Ammon's horn (tissue), 1 donor: ENCODE data around the gene RHOBTB1.
"Not testable (repeated sequence)": the region's sequence is repeated elsewhere in the genome, so short reads cannot be mapped to it uniquely, and the experiment has no call there.

Experiments used
- DNase-seq: peaks from one replicate; pipeline ENCODE4 v3.0.0-alpha.2; 2016; ENCODE audit warnings: low spot score

Gene RHOBTB1

GRCh38 chr10:60940446-60940845 lies 3.5 kb downstream of the RHOBTB1 start:
- DNase-seq: no peak

- no peak for DNase-seq
These were observed 6.0 kb downstream of the RHOBTB1 start for GRCh38 chr10:60937784-60938654.

- DNase-seq: no peak
These were observed 7.0 kb downstream of the RHOBTB1 start for GRCh38 chr10:60937022-60937421.

GRCh38 chr10:60934215-60935175 lies 9.5 kb downstream of the RHOBTB1 start:
- DNase-seq: no peak

- no peak for DNase-seq
These were observed 11.2 kb downstream of the RHOBTB1 start for GRCh38 chr10:60932756-60933155.

- no peak for DNase-seq
These were observed 13.7 kb downstream of the RHOBTB1 start for GRCh38 chr10:60930237-60930636.

- no peak for DNase-seq
These were observed 22.4 kb downstream of the RHOBTB1 start for GRCh38 chr10:60921633-60922032.

- DNase-seq: no peak
These were observed 23.5 kb downstream of the RHOBTB1 start for GRCh38 chr10:60920479-60920878.

- DNase-seq: no peak
These were observed 24.4 kb downstream of the RHOBTB1 start for GRCh38 chr10:60919551-60919950.

GRCh38 chr10:60917331-60918280 lies 26.4 kb downstream of the RHOBTB1 start:
- DNase-seq: no peak

GRCh38 chr10:60916025-60916424 lies 28.0 kb downstream of the RHOBTB1 start:
- no peak for DNase-seq

- DNase-seq: no peak
These were observed 29.3 kb downstream of the RHOBTB1 start for GRCh38 chr10:60914690-60915141.

GRCh38 chr10:60913657-60914056 lies 30.3 kb downstream of the RHOBTB1 start:
- no peak for DNase-seq

- no peak for DNase-seq
These were observed 30.9 kb downstream of the RHOBTB1 start for GRCh38 chr10:60913071-60913470.

- no peak for DNase-seq
These were observed 32.3 kb downstream of the RHOBTB1 start for GRCh38 chr10:60911715-60912114.

- no peak for DNase-seq
These were observed 32.8 kb downstream of the RHOBTB1 start for GRCh38 chr10:60911216-60911615.

GRCh38 chr10:60910543-60910942 lies 33.4 kb downstream of the RHOBTB1 start:
- DNase-seq: peak; percentile 50

GRCh38 chr10:60908896-60909295 lies 35.1 kb downstream of the RHOBTB1 start:
- DNase-seq: no peak

GRCh38 chr10:60908031-60908430 lies 36.0 kb downstream of the RHOBTB1 start:
- DNase-seq: no peak

GRCh38 chr10:60907236-60907635 lies 36.7 kb downstream of the RHOBTB1 start:
- DNase-seq: no peak

GRCh38 chr10:60906825-60907224 lies 37.2 kb downstream of the RHOBTB1 start:
- not testable (repeated sequence) for DNase-seq
